Measurements from ENCODE around the gene ADRA1B. TPM values are rescaled to one million over a fixed set of nuclear protein-coding genes. Genes with fewer than 3 reads are reported as not detected.

ADRA1B gene
- total and polyA plus RNA-seq, 9 donors = 0.87 to 9.1 (median 3.5) TPM

GRCh38 chr5:160020964-160021363 is 104.7 kb downstream of the ADRA1B start:
- 17 to 41% (median 22%) methylated on average over 4 of the region's 4 CpGs for WGBS, 3 donors
- Histone ChIP-seq H3K4me3 (no peak overlapping the region), H3K4me1 (ENCODE audit: insufficient read depth) (peaks cover 1% of the 10 kb centered on the region), H3K27ac (no peak overlapping the region), H3K27me3 (no peaks in the 10 kb centered on the region), H3K36me3 (no peaks in the 10 kb centered on the region), H3K9me3 (no peaks in the 10 kb centered on the region)
- DNase-seq = no peak
- intact Hi-C loops (cut with DNase I) = loop anchor here (5.0 to 10.0 kb wide), 5 partner anchors 174 to 371 kb away; no protein-coding TSS in a partner anchor
- TF ChIP-seq, protein P1, sequence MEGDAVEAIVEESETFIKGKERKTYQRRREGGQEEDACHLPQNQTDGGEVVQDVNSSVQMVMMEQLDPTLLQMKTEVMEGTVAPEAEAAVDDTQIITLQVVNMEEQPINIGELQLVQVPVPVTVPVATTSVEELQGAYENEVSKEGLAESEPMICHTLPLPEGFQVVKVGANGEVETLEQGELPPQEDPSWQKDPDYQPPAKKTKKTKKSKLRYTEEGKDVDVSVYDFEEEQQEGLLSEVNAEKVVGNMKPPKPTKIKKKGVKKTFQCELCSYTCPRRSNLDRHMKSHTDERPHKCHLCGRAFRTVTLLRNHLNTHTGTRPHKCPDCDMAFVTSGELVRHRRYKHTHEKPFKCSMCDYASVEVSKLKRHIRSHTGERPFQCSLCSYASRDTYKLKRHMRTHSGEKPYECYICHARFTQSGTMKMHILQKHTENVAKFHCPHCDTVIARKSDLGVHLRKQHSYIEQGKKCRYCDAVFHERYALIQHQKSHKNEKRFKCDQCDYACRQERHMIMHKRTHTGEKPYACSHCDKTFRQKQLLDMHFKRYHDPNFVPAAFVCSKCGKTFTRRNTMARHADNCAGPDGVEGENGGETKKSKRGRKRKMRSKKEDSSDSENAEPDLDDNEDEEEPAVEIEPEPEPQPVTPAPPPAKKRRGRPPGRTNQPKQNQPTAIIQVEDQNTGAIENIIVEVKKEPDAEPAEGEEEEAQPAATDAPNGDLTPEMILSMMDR (IDR thresholded peaks at IDR 0.05) = no peak

GRCh38 chr5:160021831-160022446 is 105.7 kb downstream of the ADRA1B start:
- Histone ChIP-seq H3K27me3 (no peaks in the 10 kb centered on the region), H3K4me3 (no peak overlapping the region), H3K4me1 (ENCODE audit: insufficient read depth) (peaks cover 1% of the 10 kb centered on the region), H3K27ac (no peak overlapping the region), H3K9me3 (no peaks in the 10 kb centered on the region), H3K36me3 (no peaks in the 10 kb centered on the region)
- TF ChIP-seq, protein P1 (IDR thresholded peaks at IDR 0.05) = peak; percentile 55 to 81 (median 72)
- TF ChIP-seq POLR2A (IDR thresholded peaks at IDR 0.05) = no peak
- no peak for TF ChIP-seq EP300 (IDR thresholded peaks at IDR 0.05)
- peak in 4 of 5 donors; percentile 31 to 65 (median 37) for DNase-seq
- intact Hi-C loops (cut with DNase I) = loop anchor here (2.0 to 10.0 kb wide), 6 partner anchors 173 to 370 kb away; no protein-coding TSS in a partner anchor
- 7 to 11% (median 10%) methylated on average over 3 of the region's 3 CpGs for WGBS, 3 donors

Small RNA genes within 50 kb of the gene (small RNA-seq; reads per million reads assigned to genes)
- not detected for gene RF00019

Other genes starting within 250 kb of the ADRA1B start
- gene TTC1, start 92.7 kb downstream of the ADRA1B start, total RNA-seq = 10 to 100 TPM; 21.9 to 41.9 (median 37.2) TPM
- gene TTC1, start 92.7 kb downstream of the ADRA1B start, polyA plus RNA-seq = 10 to 100 TPM; 33.3 to 99.5 TPM
- gene PWWP2A, start 203.0 kb downstream of the ADRA1B start, total RNA-seq = 10 to 100 TPM; 23.2 to 48.5 (median 27.9) TPM
- gene PWWP2A, start 203.0 kb downstream of the ADRA1B start, polyA plus RNA-seq = 10 to 100 TPM in 1 of 2 donors, 1 to 10 TPM in 1; 7.6 to 20.5 TPM

Measured in ovary (tissue), 9 donors.